GM10248 (cell line): Measurements from ENCODE around the gene ANK3.

ENCODE experiments used
- CTCF ChIA-PET: fragments of 300-600 bp; sonication (Branson Sonifier 250); formaldehyde crosslinking; extraction: SDS; loops from one replicate; lab custom pipeline; 2021; ENCODE audit warnings: antibody characterized with exemption; lab: Yijun Ruan, JAX
- POLR2A ChIA-PET: fragments of 350-650 bp; sonication (Branson Sonifier 250); formaldehyde crosslinking; extraction: SDS; loops from one replicate; lab custom pipeline; 2020; ENCODE audit warnings: antibody characterized with exemption; lab: Yijun Ruan, JAX
- DNase-seq: peaks from one replicate; pipeline ENCODE4 v3.0.0; 2012; ENCODE audit errors: extremely low spot score
- CTCF ChIP-seq: IDR thresholded peaks from 2 replicates; pipeline ENCODE4 v1.5.1; 2012; ENCODE audit warnings: mild to moderate bottlenecking, low read depth; ENCODE audit errors: extremely low read depth, missing control alignments, control extremely low read depth

The ANK3 gene

GRCh38 chr10:60291344-60291930 is 98.2 kb downstream of the ANK3 start:
- CTCF ChIA-PET: no interaction called here

GRCh38 chr10:60290558-60290957 is 99.1 kb downstream of the ANK3 start:
- ChIA-PET CTCF (no interaction called here), POLR2A (no interaction called here)
- DNase-seq: no peak
- no peak for TF ChIP-seq CTCF

More at GRCh38 chr10:60291344-60291930, 98.2 kb downstream of the ANK3 start:
- TF ChIP-seq CTCF: no peak
- POLR2A ChIA-PET: no interaction called here
- DNase-seq: no peak

GRCh38 chr10:60289800-60290199 is 99.9 kb downstream of the ANK3 start:
- no peak for DNase-seq
- TF ChIP-seq CTCF: no peak
- ChIA-PET POLR2A (no interaction called here), CTCF (no interaction called here)

- ChIA-PET POLR2A (no interaction called here), CTCF (no interaction called here)
- no peak for DNase-seq
- TF ChIP-seq CTCF: no peak
These were observed 101.4 kb downstream of the ANK3 start for GRCh38 chr10:60288256-60288655.

GRCh38 chr10:60286559-60286958 is 103.1 kb downstream of the ANK3 start:
- POLR2A ChIA-PET: no interaction called here
- CTCF ChIA-PET: no interaction called here
- DNase-seq: no peak
- no peak for TF ChIP-seq CTCF

GRCh38 chr10:60283397-60283796 is 106.3 kb downstream of the ANK3 start:
- no peak for DNase-seq
- ChIA-PET POLR2A (no interaction called here), CTCF (interaction anchor here (0.8 to 1.3 kb wide), 2 partner anchors 11 to 13 kb away, joined by 3 read pairs; no protein-coding TSS in a partner anchor)
- no peak for TF ChIP-seq CTCF
